Measurements from ENCODE around the gene KY. TPM values are rescaled to one million over a fixed set of nuclear protein-coding genes. Genes with fewer than 3 reads are reported as not detected.

The KY gene
- total and polyA plus RNA-seq, 4 donors = 0.05 to 0.08 TPM; not detected in 2

DNA sequence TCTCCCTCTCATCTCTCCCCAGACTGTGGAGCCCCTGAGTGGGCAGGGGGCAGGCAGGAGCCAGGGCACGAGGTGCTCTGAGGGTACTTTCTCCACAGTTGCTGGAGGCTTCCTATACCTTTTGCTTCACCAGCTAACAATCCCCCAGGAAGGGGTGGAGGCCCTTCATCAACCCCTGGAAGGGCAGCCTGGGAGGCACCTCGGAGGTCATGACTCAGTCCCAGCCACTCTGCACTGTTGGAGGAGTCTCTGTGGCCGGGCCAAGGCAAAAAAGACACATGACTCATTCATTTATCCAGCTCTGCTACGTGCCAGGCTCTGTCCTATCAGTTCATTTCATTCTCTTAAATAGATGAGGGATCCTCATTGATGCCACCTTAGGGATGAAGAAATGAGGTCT is 15.6 kb upstream of the KY start:
- Histone ChIP-seq H3K27ac (ENCODE audit: low read depth in 1 of 2, low read length in 2 of 2) (no peak overlapping the region), H3K27me3 (ENCODE audit: control insufficient read depth in 4 of 4, insufficient read depth in 4 of 4, low read length in 3 of 4) (no peaks in the 10 kb centered on the region), H3K36me3 (ENCODE audit: control insufficient read depth in 4 of 4, insufficient read depth in 3 of 4, low read depth in 1 of 4, low read length in 3 of 4) (no peaks in the 10 kb centered on the region), H3K4me1 (ENCODE audit: control insufficient read depth in 4 of 4, insufficient read depth in 4 of 4, low read length in 3 of 4) (no peaks in the 10 kb centered on the region), H3K9ac (ENCODE audit: low read depth in 1 of 2, low read length in 2 of 2) (no peak overlapping the region), H3K9me3 (ENCODE audit: control insufficient read depth in 4 of 4, low read length in 3 of 4) (peaks cover 0 to 2% (median under 1%) of the 10 kb centered on the region in 4 donors), H3K4me3 (ENCODE audit: low read depth in 1 of 3, low read length in 3 of 3) (no peak overlapping the region)
- no peak for DNase-seq (ENCODE audit: low spot score)
- WGBS = 66% methylated on average over 4 of the region's 4 CpGs
- TF ChIP-seq FOXA1 (IDR thresholded peaks at IDR 0.05) (no peak), RXRA (IDR thresholded peaks at IDR 0.05) (no peak), SP1 (IDR thresholded peaks at IDR 0.05) (no peak), RAD21 (IDR thresholded peaks at IDR 0.05) (no peak), FOXA2 (IDR thresholded peaks at IDR 0.05) (no peak), JUND (IDR thresholded peaks at IDR 0.05) (no peak), HNF4G (IDR thresholded peaks at IDR 0.05) (no peak)
- TF ChIP-seq, protein P1, sequence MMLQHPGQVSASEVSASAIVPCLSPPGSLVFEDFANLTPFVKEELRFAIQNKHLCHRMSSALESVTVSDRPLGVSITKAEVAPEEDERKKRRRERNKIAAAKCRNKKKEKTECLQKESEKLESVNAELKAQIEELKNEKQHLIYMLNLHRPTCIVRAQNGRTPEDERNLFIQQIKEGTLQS (IDR thresholded peaks at IDR 0.05) = no peak
- TF ChIP-seq, protein P2, sequence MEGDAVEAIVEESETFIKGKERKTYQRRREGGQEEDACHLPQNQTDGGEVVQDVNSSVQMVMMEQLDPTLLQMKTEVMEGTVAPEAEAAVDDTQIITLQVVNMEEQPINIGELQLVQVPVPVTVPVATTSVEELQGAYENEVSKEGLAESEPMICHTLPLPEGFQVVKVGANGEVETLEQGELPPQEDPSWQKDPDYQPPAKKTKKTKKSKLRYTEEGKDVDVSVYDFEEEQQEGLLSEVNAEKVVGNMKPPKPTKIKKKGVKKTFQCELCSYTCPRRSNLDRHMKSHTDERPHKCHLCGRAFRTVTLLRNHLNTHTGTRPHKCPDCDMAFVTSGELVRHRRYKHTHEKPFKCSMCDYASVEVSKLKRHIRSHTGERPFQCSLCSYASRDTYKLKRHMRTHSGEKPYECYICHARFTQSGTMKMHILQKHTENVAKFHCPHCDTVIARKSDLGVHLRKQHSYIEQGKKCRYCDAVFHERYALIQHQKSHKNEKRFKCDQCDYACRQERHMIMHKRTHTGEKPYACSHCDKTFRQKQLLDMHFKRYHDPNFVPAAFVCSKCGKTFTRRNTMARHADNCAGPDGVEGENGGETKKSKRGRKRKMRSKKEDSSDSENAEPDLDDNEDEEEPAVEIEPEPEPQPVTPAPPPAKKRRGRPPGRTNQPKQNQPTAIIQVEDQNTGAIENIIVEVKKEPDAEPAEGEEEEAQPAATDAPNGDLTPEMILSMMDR (IDR thresholded peaks at IDR 0.05; ENCODE audit: low read depth, low read length, missing input control) = no peak
- TF ChIP-seq, protein P3, sequence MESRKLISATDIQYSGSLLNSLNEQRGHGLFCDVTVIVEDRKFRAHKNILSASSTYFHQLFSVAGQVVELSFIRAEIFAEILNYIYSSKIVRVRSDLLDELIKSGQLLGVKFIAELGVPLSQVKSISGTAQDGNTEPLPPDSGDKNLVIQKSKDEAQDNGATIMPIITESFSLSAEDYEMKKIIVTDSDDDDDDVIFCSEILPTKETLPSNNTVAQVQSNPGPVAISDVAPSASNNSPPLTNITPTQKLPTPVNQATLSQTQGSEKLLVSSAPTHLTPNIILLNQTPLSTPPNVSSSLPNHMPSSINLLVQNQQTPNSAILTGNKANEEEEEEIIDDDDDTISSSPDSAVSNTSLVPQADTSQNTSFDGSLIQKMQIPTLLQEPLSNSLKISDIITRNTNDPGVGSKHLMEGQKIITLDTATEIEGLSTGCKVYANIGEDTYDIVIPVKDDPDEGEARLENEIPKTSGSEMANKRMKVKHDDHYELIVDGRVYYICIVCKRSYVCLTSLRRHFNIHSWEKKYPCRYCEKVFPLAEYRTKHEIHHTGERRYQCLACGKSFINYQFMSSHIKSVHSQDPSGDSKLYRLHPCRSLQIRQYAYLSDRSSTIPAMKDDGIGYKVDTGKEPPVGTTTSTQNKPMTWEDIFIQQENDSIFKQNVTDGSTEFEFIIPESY (IDR thresholded peaks at IDR 0.05) = no peak
- TF ChIP-seq, protein P4, sequence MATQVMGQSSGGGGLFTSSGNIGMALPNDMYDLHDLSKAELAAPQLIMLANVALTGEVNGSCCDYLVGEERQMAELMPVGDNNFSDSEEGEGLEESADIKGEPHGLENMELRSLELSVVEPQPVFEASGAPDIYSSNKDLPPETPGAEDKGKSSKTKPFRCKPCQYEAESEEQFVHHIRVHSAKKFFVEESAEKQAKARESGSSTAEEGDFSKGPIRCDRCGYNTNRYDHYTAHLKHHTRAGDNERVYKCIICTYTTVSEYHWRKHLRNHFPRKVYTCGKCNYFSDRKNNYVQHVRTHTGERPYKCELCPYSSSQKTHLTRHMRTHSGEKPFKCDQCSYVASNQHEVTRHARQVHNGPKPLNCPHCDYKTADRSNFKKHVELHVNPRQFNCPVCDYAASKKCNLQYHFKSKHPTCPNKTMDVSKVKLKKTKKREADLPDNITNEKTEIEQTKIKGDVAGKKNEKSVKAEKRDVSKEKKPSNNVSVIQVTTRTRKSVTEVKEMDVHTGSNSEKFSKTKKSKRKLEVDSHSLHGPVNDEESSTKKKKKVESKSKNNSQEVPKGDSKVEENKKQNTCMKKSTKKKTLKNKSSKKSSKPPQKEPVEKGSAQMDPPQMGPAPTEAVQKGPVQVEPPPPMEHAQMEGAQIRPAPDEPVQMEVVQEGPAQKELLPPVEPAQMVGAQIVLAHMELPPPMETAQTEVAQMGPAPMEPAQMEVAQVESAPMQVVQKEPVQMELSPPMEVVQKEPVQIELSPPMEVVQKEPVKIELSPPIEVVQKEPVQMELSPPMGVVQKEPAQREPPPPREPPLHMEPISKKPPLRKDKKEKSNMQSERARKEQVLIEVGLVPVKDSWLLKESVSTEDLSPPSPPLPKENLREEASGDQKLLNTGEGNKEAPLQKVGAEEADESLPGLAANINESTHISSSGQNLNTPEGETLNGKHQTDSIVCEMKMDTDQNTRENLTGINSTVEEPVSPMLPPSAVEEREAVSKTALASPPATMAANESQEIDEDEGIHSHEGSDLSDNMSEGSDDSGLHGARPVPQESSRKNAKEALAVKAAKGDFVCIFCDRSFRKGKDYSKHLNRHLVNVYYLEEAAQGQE (IDR thresholded peaks at IDR 0.05) = no peak

DNA sequence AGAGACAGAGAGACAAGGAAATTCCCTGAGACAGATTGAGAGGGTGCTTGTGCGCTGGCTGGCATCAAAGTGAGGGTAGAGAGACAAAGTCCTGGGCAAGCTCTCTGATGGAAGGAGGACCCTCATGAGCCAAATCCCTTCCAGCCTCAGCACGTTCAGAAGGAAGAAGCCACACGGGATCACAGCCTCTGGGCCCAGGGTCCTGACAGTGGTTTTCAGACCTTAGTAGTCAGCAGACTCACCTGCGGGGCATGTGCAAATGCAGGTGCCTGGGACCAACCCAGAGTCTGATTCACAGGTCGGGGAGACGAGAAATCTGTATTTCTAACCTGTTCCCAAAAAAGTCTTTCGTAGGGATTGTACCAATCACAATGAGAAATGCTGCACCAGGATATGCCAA is 15.2 kb upstream of the KY start:
- H3K9ac ChIP-seq (ENCODE audit: low read depth in 1 of 2, low read length in 2 of 2) = no peak overlapping the region
- no peak overlapping the region for H3K27ac ChIP-seq (ENCODE audit: low read depth in 1 of 2, low read length in 2 of 2)
- H3K9me3 ChIP-seq (ENCODE audit: control insufficient read depth in 4 of 4, low read length in 3 of 4) = peaks cover 0 to 4% (median 1%) of the 10 kb centered on the region in 4 donors
- H3K27me3 ChIP-seq (ENCODE audit: control insufficient read depth in 4 of 4, insufficient read depth in 4 of 4, low read length in 3 of 4) = no peaks in the 10 kb centered on the region
- no peak overlapping the region for H3K4me3 ChIP-seq (ENCODE audit: low read depth in 1 of 3, low read length in 3 of 3)
- DNase-seq (ENCODE audit: low spot score) = no peak
- 84% methylated on average over 7 of the region's 7 CpGs for WGBS
- H3K36me3 ChIP-seq (ENCODE audit: control insufficient read depth in 4 of 4, insufficient read depth in 3 of 4, low read depth in 1 of 4, low read length in 3 of 4) = no peaks in the 10 kb centered on the region
- no peaks in the 10 kb centered on the region for H3K4me1 ChIP-seq (ENCODE audit: control insufficient read depth in 4 of 4, insufficient read depth in 4 of 4, low read length in 3 of 4)
- TF ChIP-seq NR2F2 (IDR thresholded peaks at IDR 0.05) (no peak), HNF4G (IDR thresholded peaks at IDR 0.05) (no peak), TAF1 (conservative IDR thresholded peaks at IDR 0.05) (no peak), FOXA1 (IDR thresholded peaks at IDR 0.05) (no peak), FOXA2 (IDR thresholded peaks at IDR 0.05) (no peak), RAD21 (IDR thresholded peaks at IDR 0.05) (no peak), JUND (IDR thresholded peaks at IDR 0.05) (no peak), EGR1 (IDR thresholded peaks at IDR 0.05; ENCODE audit: low read depth in 2 of 2) (no peak), YY1 (IDR thresholded peaks at IDR 0.05) (no peak)
- TF ChIP-seq, protein P3 (IDR thresholded peaks at IDR 0.05) = no peak
- TF ChIP-seq, protein P1 (IDR thresholded peaks at IDR 0.05) = no peak
- TF ChIP-seq, protein P2 (IDR thresholded peaks at IDR 0.05; ENCODE audit: low read depth, low read length, missing input control) = no peak
- TF ChIP-seq, protein P4 (IDR thresholded peaks at IDR 0.05) = no peak

Measured in liver (tissue), 9 donors.